Sigmoid colon (tissue), 4 donors: ENCODE results near the gene SLC25A25.
"Not testable (repeated sequence)": the region's sequence is repeated elsewhere in the genome, so short reads cannot be mapped to it uniquely, and the experiment has no call there.

Source experiments
- CTCF ChIP-seq, 4 experiments: fragments of 450-650 bp in 3 of 4; fragments of 200-600 bp in 1 of 4; IDR thresholded peaks; one replicate each; pipeline ENCODE4 v1.5.1; 2016 to 2019; ENCODE audit warnings: antibody characterized with exemption in 4 of 4, mild to moderate bottlenecking in 3 of 4, moderate library complexity in 2 of 4
- EP300 ChIP-seq, 4 donors: sonication (generic); formaldehyde crosslinking; IDR thresholded peaks; one replicate each; pipeline ENCODE4 v1.6.1; 2017; ENCODE audit warnings: antibody characterized with exemption in 4 of 4
- POLR2A ChIP-seq, 2 donors: fragments of 450-650 bp; IDR thresholded peaks; one replicate each; pipeline ENCODE4 v1.6.1; 2016; ENCODE audit warnings: antibody characterized with exemption in 2 of 2, mild to moderate bottlenecking in 2 of 2, moderate library complexity in 2 of 2

DNA sequence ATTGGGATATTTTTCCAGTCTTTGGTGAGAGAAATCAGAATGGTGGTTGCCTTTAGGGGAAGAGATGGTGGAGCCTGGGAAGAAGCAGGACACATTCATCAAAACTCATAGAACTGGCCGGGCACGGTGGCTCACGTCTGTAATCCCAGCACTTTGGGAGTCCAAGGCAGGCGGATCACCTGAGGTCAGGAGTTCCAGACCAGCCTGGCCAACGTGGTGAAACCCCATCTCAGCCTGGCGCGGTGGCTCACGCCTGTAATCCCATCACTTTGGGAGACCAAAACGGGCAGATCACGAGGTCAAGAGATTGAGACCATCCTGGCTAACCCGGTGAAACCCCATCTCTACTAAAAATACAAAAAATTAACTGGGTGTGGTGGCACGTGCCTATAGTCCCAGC is 43.7 kb downstream of the SLC25A25 start:
- not testable (repeated sequence) for TF ChIP-seq EP300, CTCF, POLR2A (IDR thresholded peaks at IDR 0.05)
